HepG2 (cell line): ENCODE results near the gene PUS3. TPM values are rescaled to one million over a fixed set of nuclear protein-coding genes. Genes with fewer than 3 reads are reported as not detected.

Source experiments
- FOXA1 ChIP-seq, 2 experiments: fragments of 450-650 bp in 1 of 2; sonication (generic) in 1 of 2; formaldehyde crosslinking in 1 of 2; IDR thresholded peaks; 2 replicates each; pipeline versions ENCODE4 v1.4.0 to v1.6.1; 2016 to 2020; ENCODE audit warnings: missing genetic modification reagents in 1 of 2
- KDM2A ChIP-seq: sonication (generic); formaldehyde crosslinking; IDR thresholded peaks from 2 replicates; pipeline ENCODE4 v1.4.0; 2020; ENCODE audit warnings: low read depth, missing genetic modification reagents, borderline replicate concordance
- MYC ChIP-seq: sonication (generic); formaldehyde crosslinking; IDR thresholded peaks from 2 replicates; pipeline ENCODE4 v1.9.0; 2021; ENCODE audit warnings: missing genetic modification reagents, borderline replicate concordance
- PBX3 ChIP-seq: sonication (generic); formaldehyde crosslinking; IDR thresholded peaks from 2 replicates; pipeline ENCODE4 v1.8.1; 2023; ENCODE audit warnings: missing genetic modification reagents, inconsistent platforms, borderline replicate concordance
- PRDM10 ChIP-seq: sonication (generic); formaldehyde crosslinking; IDR thresholded peaks from 2 replicates; pipeline ENCODE4 v1.4.0; 2020; ENCODE audit warnings: low read depth, missing genetic modification reagents
- RERE ChIP-seq: IDR thresholded peaks from 2 replicates; pipeline ENCODE4 v1.6.1; 2016; ENCODE audit warnings: low read depth, missing genetic modification reagents, missing compliant biosample characterization
- ZFY ChIP-seq: sonication (generic); formaldehyde crosslinking; IDR thresholded peaks from 2 replicates; pipeline ENCODE4 v1.4.0; 2020; ENCODE audit warnings: missing genetic modification reagents
- ZNF646 ChIP-seq: sonication (generic); formaldehyde crosslinking; IDR thresholded peaks from 2 replicates; pipeline ENCODE4 v1.9.0; 2021; ENCODE audit warnings: mild to moderate bottlenecking, missing genetic modification reagents
- ZNF768 ChIP-seq: sonication (generic); formaldehyde crosslinking; IDR thresholded peaks from 2 replicates; pipeline ENCODE4 v1.4.0; 2020; ENCODE audit warnings: missing genetic modification reagents
- polyA plus RNA-seq, 8 experiments: library from polyadenylated mRNA; depleted of rRNA in 3 of 8; stranded (reverse) in 7 of 8; unstranded in 1 of 8; fragments of >200 nt; fragmentation: Illumina TruSeq in 4 of 8; extraction: Trizol in 4 of 8; gene quantifications; 2 replicates each; pipeline versions ENCODE4 v1.2.1 to v1.2.3, GENCODE V29; 2011 to 2016; ENCODE audit warnings: low read depth in 4 of 8, missing spikeins in 1 of 8, mixed read lengths in 1 of 8; ENCODE audit not compliant: insufficient read depth in 1 of 8
- total RNA-seq, 5 experiments: library from RNA; depleted of rRNA; stranded (reverse); fragments of >200 nt; fragmentation: Illumina TruSeq; extraction: Trizol; gene quantifications; 2 replicates each; pipeline ENCODE4 v1.2.3, GENCODE V29; 2016; ENCODE audit warnings: low read depth in 1 of 5

PUS3 gene
- total and polyA plus RNA-seq, 2 of the 13 experiments (the other 11 are each of a cell fraction or from before 2014, with no cell fraction given) = 6.0 to 18.2 TPM

GRCh38 chr11:125941619-125942611 lies 38.9 kb upstream of the PUS3 start (continued):
- TF ChIP-seq ZNF646 (no peak), PBX3 (no peak), KDM2A (CRISPR knock-in tag) (peak; percentile 32; the same call in 1 of the 2 replicates), MYC (CRISPR knock-in tag) (0 out of 2 replicates have a peak, but pooled peaks have one; percentile 24), PRDM10 (CRISPR knock-in tag) (0 out of 2 replicates have a peak, but pooled peaks have one; percentile 17), FOXA1 (IDR thresholded peaks at IDR 0.05) (no peak), FOXA1 (CRISPR knock-in tag; IDR thresholded peaks at IDR 0.05) (peak; percentile 33), RERE (CRISPR knock-in tag) (no peak), ZNF768 (CRISPR knock-in tag) (peak; percentile 36; the same call in 1 of the 2 replicates), ZFY (peak; percentile 40; the same call in 1 of the 2 replicates)
